Retinal pigment epithelial cell (primary cell): Measurements from ENCODE around the gene LAMTOR1.
"Not testable (repeated sequence)": the region's sequence is repeated elsewhere in the genome, so short reads cannot be mapped to it uniquely, and the experiment has no call there.

Experiments used
- DNase-seq: peaks from one replicate; pipeline ENCODE4 v3.0.0-alpha.2; 2010; ENCODE audit warnings: low read depth
- H3K4me3 ChIP-seq: 2 replicates; pipeline ENCODE4 v1.5.1; 2011; ENCODE audit warnings: mild to moderate bottlenecking, low read length, control low read depth, moderate library complexity
- CTCF ChIP-seq: conservative IDR thresholded peaks from 2 replicates; pipeline ENCODE4 v1.5.1; 2011; ENCODE audit warnings: low read depth, low read length, control low read depth, inconsistent platforms

Gene LAMTOR1

DNA sequence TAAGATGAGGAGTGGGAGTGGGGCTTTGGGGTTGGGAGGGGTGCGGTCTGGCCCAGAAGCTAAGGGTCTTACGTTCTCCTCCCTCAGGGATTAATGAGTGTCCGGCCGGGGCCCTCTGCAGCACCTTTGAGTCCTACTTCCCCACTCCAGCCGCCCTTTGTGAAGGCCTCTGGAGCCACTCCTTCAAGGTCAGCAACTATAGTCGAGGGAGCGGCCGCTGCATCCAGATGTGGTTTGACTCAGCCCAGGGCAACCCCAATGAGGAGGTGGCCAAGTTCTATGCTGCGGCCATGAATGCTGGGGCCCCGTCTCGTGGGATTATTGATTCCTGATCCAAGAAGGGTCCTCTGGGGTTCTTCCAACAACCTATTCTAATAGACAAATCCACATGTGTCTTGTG, 36.4 kb upstream of the LAMTOR1 start:
- no peak for TF ChIP-seq CTCF
- H3K4me3 ChIP-seq: no peak overlapping the region
- no peak for DNase-seq

DNA sequence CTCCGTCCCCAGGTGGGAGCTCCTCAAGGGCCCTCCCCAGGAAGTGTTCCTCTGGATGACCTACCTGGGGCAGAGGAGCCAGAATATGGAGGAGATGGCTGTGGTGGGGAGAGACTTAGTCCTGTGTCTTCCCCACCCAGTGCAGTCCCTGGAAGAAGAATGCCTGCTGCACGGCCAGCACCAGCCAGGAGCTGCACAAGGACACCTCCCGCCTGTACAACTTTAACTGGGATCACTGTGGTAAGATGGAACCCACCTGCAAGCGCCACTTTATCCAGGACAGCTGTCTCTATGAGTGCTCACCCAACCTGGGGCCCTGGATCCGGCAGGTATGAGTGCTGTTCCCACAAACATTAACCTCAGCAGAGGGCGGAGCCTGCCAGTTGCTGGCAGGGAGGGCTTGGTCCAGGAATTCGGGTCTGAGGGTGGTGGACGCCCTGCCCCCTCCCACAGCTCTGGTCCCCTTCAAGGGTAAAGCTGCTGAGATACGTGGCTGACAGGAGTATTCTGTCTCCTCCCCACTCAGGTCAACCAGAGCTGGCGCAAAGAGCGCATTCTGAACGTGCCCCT, 35.8 kb upstream of the LAMTOR1 start:
- no peak overlapping the region for H3K4me3 ChIP-seq
- no peak for DNase-seq
- no peak for TF ChIP-seq CTCF

- no peak for TF ChIP-seq CTCF
- DNase-seq: no peak
- no peak overlapping the region for H3K4me3 ChIP-seq
Observed at GRCh38 chr11:72136684-72137262, 33.7 kb upstream of the LAMTOR1 start.

DNA sequence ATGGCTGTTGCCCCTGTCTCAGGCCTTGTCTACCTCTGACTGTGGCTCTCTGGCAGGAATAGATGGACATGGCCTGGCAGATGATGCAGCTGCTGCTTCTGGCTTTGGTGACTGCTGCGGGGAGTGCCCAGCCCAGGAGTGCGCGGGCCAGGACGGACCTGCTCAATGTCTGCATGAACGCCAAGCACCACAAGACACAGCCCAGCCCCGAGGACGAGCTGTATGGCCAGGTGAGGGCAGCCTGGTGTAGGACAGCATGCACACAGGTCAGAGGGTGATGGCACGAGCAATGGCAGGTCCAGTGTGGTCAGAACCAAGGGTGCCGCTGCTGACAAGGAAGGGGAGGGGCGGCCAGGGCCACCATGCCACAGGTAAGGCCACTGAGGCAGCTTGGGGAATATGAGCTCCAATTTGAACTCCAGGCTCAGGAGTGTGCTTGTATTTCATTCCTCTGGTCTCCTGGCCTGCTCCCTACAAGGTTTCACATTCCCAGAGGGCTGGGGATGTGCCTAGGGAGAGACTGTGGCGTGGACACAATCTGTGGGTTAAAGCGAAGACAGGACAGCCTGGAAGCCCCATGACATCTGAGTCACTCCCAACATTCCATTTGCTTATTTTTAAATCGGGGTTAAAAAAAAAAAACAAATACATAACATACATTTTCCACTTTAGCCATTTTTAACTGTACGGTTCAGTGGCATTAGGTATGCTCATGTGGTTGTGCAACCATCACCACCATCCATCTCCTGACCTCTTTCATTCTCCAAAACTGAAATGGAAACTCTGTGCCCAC, 33.0 kb upstream of the LAMTOR1 start:
- no peak for DNase-seq
- no peak for TF ChIP-seq CTCF
- H3K4me3 ChIP-seq: no peak overlapping the region

DNA sequence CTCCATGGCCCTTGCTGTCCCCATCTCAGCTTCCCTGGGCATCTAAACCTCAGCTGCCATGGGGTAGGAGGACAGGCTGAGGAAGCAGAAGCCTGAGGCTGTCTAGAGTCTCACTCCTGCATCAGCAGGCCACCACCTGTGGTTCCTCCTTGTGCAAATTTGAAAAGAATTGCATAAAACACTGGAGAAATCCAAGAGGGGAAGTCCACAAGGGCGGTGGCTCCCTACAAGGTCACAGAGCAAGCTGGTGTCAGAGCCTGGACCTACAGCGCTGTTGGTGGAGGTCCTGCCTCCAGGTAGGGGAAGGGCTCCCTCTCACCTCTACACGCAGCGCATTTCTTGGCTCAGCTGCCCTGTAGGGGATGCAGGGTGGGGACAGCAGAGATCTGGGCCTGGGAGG, 32.4 kb upstream of the LAMTOR1 start, which contains the start of gene FOLR3:
Gene FOLR3, plus strand, starts transcription at position 253 of the 400 bp plus-strand sequence. CDS start 228 bp downstream, outside the sequence.
- not testable (repeated sequence) for DNase-seq, H3K4me3 ChIP-seq

- no peak for DNase-seq
- TF ChIP-seq CTCF: no peak
Observed at GRCh38 chr11:72132646-72133045, 29.5 kb upstream of the LAMTOR1 start.

DNA sequence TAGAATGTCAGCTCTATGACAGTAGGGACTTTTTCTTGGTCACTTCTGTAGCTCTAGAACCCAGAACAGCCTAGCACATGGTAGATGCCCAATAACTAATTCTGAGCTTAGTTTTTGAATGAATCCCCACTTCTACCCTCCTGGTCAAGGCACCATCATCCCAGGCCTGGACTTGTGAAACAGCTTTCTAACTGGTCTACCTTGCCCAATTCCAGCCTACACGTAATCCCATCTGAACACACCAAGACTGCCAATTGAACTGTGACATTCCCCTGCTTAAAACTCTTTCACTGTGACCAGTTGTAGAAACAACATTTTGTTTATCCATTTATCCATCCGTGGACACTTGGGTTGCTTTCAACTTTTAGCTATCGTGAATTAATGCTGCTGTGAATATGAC, 26.3 kb upstream of the LAMTOR1 start:
- no peak overlapping the region for H3K4me3 ChIP-seq
- no peak for TF ChIP-seq CTCF
- no peak for DNase-seq

More at GRCh38 chr11:72132646-72133045, 29.5 kb upstream of the LAMTOR1 start:
- H3K4me3 ChIP-seq: no peak overlapping the region
